HepG2 (cell line): ENCODE results near the gene BICDL1. TPM values are rescaled to one million over a fixed set of nuclear protein-coding genes. Genes with fewer than 3 reads are reported as not detected.
A peak's percentile ranks its signal among the peaks of the same experiment; 100 is the strongest.

ENCODE experiments used
- ATF6 ChIP-seq: sonication (generic); formaldehyde crosslinking; conservative IDR thresholded peaks from 2 replicates; pipeline ENCODE4 v1.4.0; 2020; ENCODE audit warnings: missing genetic modification reagents
- DMAP1 ChIP-seq: IDR thresholded peaks from 2 replicates; pipeline ENCODE4 v1.6.1; 2016
- GABPA ChIP-seq, 2 experiments: IDR thresholded peaks; 2 replicates each; pipeline ENCODE4 v1.6.1; 2011 to 2016; ENCODE audit warnings: low read depth in 2 of 2, low read length in 1 of 2, missing biosample characterization in 1 of 2, missing genetic modification characterization in 1 of 2
- GTF2F1 ChIP-seq: fragments of 150-350 bp; IDR thresholded peaks from 2 replicates; pipeline ENCODE4 v1.6.1; 2014; ENCODE audit warnings: low read length
- NR3C1 ChIP-seq: sonication (generic); formaldehyde crosslinking; IDR thresholded peaks from 2 replicates; pipeline ENCODE4 v1.4.0; 2020; ENCODE audit warnings: missing genetic modification reagents
- RARA ChIP-seq: IDR thresholded peaks from 2 replicates; pipeline ENCODE4 v1.6.1; 2016; ENCODE audit warnings: missing genetic modification reagents, missing compliant biosample characterization
- SKI ChIP-seq: fragments of 450-650 bp; IDR thresholded peaks from one replicate; pipeline ENCODE4 v1.6.1; 2018; ENCODE audit warnings: mild to moderate bottlenecking; ENCODE audit not compliant: partially characterized antibody
- TGIF2 ChIP-seq: IDR thresholded peaks from 2 replicates; pipeline ENCODE4 v1.6.1; 2016; ENCODE audit warnings: control low read depth, missing compliant biosample characterization
- ZBTB38 ChIP-seq: sonication (generic); formaldehyde crosslinking; IDR thresholded peaks from 2 replicates; pipeline ENCODE4 v1.5.1; 2020; ENCODE audit warnings: mild to moderate bottlenecking, missing genetic modification reagents
- ZFP1 ChIP-seq: IDR thresholded peaks from 2 replicates; pipeline ENCODE4 v1.6.1; 2016
- ZFP82 ChIP-seq: sonication (generic); formaldehyde crosslinking; IDR thresholded peaks from 2 replicates; pipeline ENCODE4 v1.5.1; 2020; ENCODE audit warnings: mild to moderate bottlenecking, missing genetic modification reagents, borderline replicate concordance
- ZNF20 ChIP-seq: sonication (generic); formaldehyde crosslinking; IDR thresholded peaks from 2 replicates; pipeline ENCODE4 v1.4.0; 2020; ENCODE audit warnings: mild to moderate bottlenecking, moderate library complexity, missing genetic modification reagents
- ZNF207 ChIP-seq: fragments of 450-650 bp; IDR thresholded peaks from 2 replicates; pipeline ENCODE4 v1.6.1; 2016; ENCODE audit warnings: antibody characterized with exemption, borderline replicate concordance
- ZNF33B ChIP-seq: sonication (generic); formaldehyde crosslinking; IDR thresholded peaks from 2 replicates; pipeline ENCODE4 v1.5.1; 2020; ENCODE audit warnings: mild to moderate bottlenecking, missing genetic modification reagents
- ZNF550 ChIP-seq: sonication (generic); formaldehyde crosslinking; IDR thresholded peaks from 2 replicates; pipeline ENCODE4 v1.4.0; 2020; ENCODE audit warnings: mild to moderate bottlenecking, missing genetic modification reagents, borderline replicate concordance
- ZNF556 ChIP-seq: sonication (generic); formaldehyde crosslinking; IDR thresholded peaks from 2 replicates; pipeline ENCODE4 v1.4.0; 2020; ENCODE audit warnings: mild to moderate bottlenecking, missing genetic modification reagents, borderline replicate concordance
- ZNF589 ChIP-seq: sonication (generic); formaldehyde crosslinking; conservative IDR thresholded peaks from 2 replicates; pipeline ENCODE4 v1.8.0; 2022; ENCODE audit warnings: mild to moderate bottlenecking, moderate library complexity, missing genetic modification reagents
- ZNF737 ChIP-seq: sonication (generic); formaldehyde crosslinking; IDR thresholded peaks from 2 replicates; pipeline ENCODE4 v1.5.0; 2020; ENCODE audit warnings: missing genetic modification reagents, mild to moderate bottlenecking, borderline replicate concordance
- ZNF773 ChIP-seq: sonication (generic); formaldehyde crosslinking; IDR thresholded peaks from 2 replicates; pipeline ENCODE4 v1.4.0; 2020; ENCODE audit warnings: missing genetic modification reagents, borderline replicate concordance
- ZNF782 ChIP-seq: sonication (generic); formaldehyde crosslinking; IDR thresholded peaks from 2 replicates; pipeline ENCODE4 v1.4.0; 2020; ENCODE audit warnings: missing genetic modification reagents, mild to moderate bottlenecking, borderline replicate concordance
- ZSCAN12 ChIP-seq: sonication (generic); formaldehyde crosslinking; IDR thresholded peaks from 2 replicates; pipeline ENCODE4 v1.9.0; 2021; ENCODE audit warnings: mild to moderate bottlenecking, missing genetic modification reagents
- polyA plus RNA-seq, 8 experiments: library from polyadenylated mRNA; depleted of rRNA in 3 of 8; stranded (reverse) in 7 of 8; unstranded in 1 of 8; fragments of >200 nt; fragmentation: Illumina TruSeq in 4 of 8; extraction: Trizol in 4 of 8; gene quantifications; 2 replicates each; pipeline versions ENCODE4 v1.2.1 to v1.2.3, GENCODE V29; 2011 to 2016; ENCODE audit warnings: low read depth in 4 of 8, missing spikeins in 1 of 8, mixed read lengths in 1 of 8; ENCODE audit not compliant: insufficient read depth in 1 of 8
- total RNA-seq, 5 experiments: library from RNA; depleted of rRNA; stranded (reverse); fragments of >200 nt; fragmentation: Illumina TruSeq; extraction: Trizol; gene quantifications; 2 replicates each; pipeline ENCODE4 v1.2.3, GENCODE V29; 2016; ENCODE audit warnings: low read depth in 1 of 5
- TF ChIP-seq, protein P1 (sequence below): IDR thresholded peaks from 2 replicates; pipeline ENCODE4 v1.6.1; 2016; ENCODE audit warnings: control low read depth
- TF ChIP-seq, protein P2 (sequence below): sonication (generic); formaldehyde crosslinking; IDR thresholded peaks from 2 replicates; pipeline ENCODE4 v1.4.0; 2020; ENCODE audit warnings: missing genetic modification reagents; ENCODE audit errors: not compliant biosample characterization

The BICDL1 gene
- total and polyA plus RNA-seq, 2 of the 13 experiments (the other 11 are each of a cell fraction or from before 2014, with no cell fraction given) = 3.6 to 9.7 TPM

DNA sequence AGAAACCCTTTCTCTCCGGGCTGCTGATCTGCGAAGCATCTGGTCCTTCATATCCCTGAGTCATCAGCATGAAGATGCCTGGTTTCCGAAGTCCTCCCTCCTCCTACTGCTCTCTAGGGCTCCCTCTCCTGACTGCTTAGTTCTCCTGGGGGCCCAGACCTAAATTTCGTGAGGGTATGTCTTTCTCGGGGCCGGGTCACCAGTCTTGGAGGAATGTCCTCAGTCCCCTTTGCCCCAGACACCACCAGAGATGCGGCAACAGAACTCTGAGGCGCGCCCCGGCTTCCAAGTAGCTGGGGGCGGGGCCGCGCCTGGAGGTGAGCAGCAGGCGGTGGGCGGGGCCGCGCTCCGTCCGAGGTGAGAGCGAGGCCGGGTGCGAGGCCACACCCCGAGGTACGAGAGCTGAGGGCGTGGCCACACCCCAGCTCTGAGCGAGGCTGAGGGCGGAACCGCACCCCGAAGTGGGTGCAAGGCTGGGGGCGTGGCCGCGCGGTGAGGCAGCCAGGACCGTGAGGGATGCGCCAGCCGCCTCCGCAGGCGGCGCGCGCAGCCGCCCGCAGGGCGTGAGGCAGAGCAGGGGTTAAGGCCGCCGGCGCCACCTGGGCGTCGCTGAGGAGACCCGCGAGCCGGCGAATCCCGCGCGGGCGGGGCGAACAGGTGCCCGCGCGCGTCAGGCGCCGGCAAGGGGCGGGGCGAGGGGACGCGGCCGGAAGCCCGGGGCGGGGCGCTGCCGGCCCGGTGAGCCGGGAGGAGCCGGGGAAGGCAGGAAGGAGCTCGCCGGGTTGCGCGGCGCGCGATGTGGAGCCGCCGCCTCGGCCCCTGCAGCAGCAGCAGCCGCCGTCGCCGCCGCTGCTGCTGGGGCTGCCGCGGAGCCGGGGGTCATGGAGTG is at the start of gene BICDL1 (continued):
- no peak for TF ChIP-seq ATF6 (CRISPR knock-in tag)
- TF ChIP-seq ZNF550 (CRISPR knock-in tag) = no peak
- TF ChIP-seq RARA = 0 out of 2 replicates have a peak, but pooled peaks have one; percentile 2
- TF ChIP-seq ZNF782 (CRISPR knock-in tag) = no peak
- TF ChIP-seq ZFP82 (CRISPR knock-in tag) = no peak
- TF ChIP-seq ZNF737 (CRISPR knock-in tag) = no peak
- TF ChIP-seq ZNF556 (CRISPR knock-in tag) = no peak; the same call in 1 of the 2 replicates
- TF ChIP-seq DMAP1 (CRISPR knock-in tag) = peak; percentile 46; the same call in 1 of the 2 replicates
- TF ChIP-seq GABPA (IDR thresholded peaks at IDR 0.05; ENCODE audit: low read depth, low read length) = no peak
- TF ChIP-seq GABPA (CRISPR knock-in tag; IDR thresholded peaks at IDR 0.05; ENCODE audit: low read depth) = no peak
- no peak for TF ChIP-seq ZBTB38 (CRISPR knock-in tag)
- no peak for TF ChIP-seq ZNF20
- TF ChIP-seq ZSCAN12 (CRISPR knock-in tag) = no peak
- TF ChIP-seq ZFP1 (CRISPR knock-in tag) = no peak
- TF ChIP-seq NR3C1 = no peak
- TF ChIP-seq, protein P1, sequence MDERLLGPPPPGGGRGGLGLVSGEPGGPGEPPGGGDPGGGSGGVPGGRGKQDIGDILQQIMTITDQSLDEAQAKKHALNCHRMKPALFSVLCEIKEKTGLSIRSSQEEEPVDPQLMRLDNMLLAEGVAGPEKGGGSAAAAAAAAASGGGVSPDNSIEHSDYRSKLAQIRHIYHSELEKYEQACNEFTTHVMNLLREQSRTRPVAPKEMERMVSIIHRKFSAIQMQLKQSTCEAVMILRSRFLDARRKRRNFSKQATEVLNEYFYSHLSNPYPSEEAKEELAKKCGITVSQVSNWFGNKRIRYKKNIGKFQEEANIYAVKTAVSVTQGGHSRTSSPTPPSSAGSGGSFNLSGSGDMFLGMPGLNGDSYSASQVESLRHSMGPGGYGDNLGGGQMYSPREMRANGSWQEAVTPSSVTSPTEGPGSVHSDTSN (CRISPR knock-in tag) = no peak
- no peak for TF ChIP-seq ZNF589
- TF ChIP-seq SKI = no peak
- TF ChIP-seq ZNF33B (CRISPR knock-in tag) = no peak
- no peak for TF ChIP-seq ZNF207
- no peak for TF ChIP-seq ZNF773 (CRISPR knock-in tag)
- TF ChIP-seq GTF2F1 = no peak
- TF ChIP-seq, protein P2, sequence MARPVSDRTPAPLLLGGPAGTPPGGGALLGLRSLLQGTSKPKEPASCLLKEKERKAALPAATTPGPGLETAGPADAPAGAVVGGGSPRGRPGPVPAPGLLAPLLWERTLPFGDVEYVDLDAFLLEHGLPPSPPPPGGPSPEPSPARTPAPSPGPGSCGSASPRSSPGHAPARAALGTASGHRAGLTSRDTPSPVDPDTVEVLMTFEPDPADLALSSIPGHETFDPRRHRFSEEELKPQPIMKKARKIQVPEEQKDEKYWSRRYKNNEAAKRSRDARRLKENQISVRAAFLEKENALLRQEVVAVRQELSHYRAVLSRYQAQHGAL (CRISPR knock-in tag) = no peak
- no peak for TF ChIP-seq TGIF2 (CRISPR knock-in tag)
